Esophagus (tissue), 2 donors: Measurements from ENCODE around the gene MAPK1. TPM values are rescaled to one million over a fixed set of nuclear protein-coding genes. Genes with fewer than 3 reads are reported as not detected.
"Not testable (repeated sequence)": the region's sequence is repeated elsewhere in the genome, so short reads cannot be mapped to it uniquely, and the experiment has no call there.

Experiments
- H3K27ac ChIP-seq, 2 donors: one replicate each; pipeline ENCODE4 v1.5.1; 2013; ENCODE audit warnings: low read depth in 2 of 2, mild to moderate bottlenecking in 2 of 2, inconsistent platforms in 1 of 2, low read length in 1 of 2, moderate library complexity in 1 of 2
- H3K27me3 ChIP-seq, 2 donors: one replicate each; pipeline ENCODE4 v1.6.1; 2013; ENCODE audit warnings: low read length in 2 of 2, control low read depth in 1 of 2, mild to moderate bottlenecking in 1 of 2; ENCODE audit not compliant: insufficient read depth in 2 of 2, control insufficient read depth in 1 of 2
- H3K36me3 ChIP-seq, 2 donors: one replicate each; pipeline ENCODE4 v1.6.1; 2013; ENCODE audit warnings: low read length in 1 of 2; ENCODE audit not compliant: control insufficient read depth in 2 of 2, insufficient read depth in 2 of 2
- H3K4me1 ChIP-seq, 2 donors: one replicate each; pipeline ENCODE4 v1.6.1; 2013; ENCODE audit warnings: low read length in 1 of 2; ENCODE audit not compliant: control insufficient read depth in 2 of 2, insufficient read depth in 2 of 2
- H3K4me3 ChIP-seq, 2 donors: one replicate each; pipeline ENCODE4 v1.5.1; 2013; ENCODE audit warnings: low read length in 2 of 2, mild to moderate bottlenecking in 2 of 2, low read depth in 1 of 2, moderate library complexity in 1 of 2
- H3K9me3 ChIP-seq, 2 donors: one replicate each; pipeline ENCODE4 v1.6.1; 2013; ENCODE audit warnings: mild to moderate bottlenecking in 2 of 2, low read depth in 1 of 2, low read length in 1 of 2, moderate library complexity in 1 of 2; ENCODE audit not compliant: control insufficient read depth in 2 of 2, insufficient read depth in 1 of 2
- WGBS, 2 donors: extraction: QIAGEN DNeasy Blood & Tissue Kit; methylation state at CpG; one replicate each; pipeline ENCODE4 v1.1.7; 2013; 5-methylcytosine and 5-hydroxymethylcytosine counted together
- polyA plus RNA-seq, 2 donors: library from polyadenylated mRNA; stranded (reverse); fragments of 200-250 nt; gene quantifications; one replicate each; pipeline ENCODE4 v1.2.3, GENCODE V29; 2013
- donor health status: healthy with polysubstance abuse.
- donor health status: Bipolar disorder and iron deficiency.

The MAPK1 gene
- polyA plus RNA-seq, 2 donors, result 10.0 to 17.4 TPM

DNA sequence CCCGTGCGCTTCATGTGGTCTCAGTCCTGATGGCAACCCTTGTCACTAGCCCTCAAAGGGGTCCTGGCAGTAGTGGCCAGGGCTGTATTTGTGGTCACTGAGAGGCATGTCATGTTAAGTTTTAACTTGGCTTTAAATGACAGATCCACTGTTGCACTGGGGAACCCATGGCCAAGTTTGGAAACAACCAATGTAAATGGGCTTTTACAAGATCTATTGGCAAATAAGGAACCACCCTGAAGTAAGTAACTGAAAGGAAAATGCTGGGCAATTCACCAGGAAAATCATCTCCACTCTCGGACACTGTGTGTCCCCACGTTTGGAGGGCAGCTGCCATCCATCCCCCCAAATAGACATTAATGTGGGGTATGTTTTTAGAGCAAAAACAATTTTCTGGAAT lies 140.3 kb downstream of the MAPK1 start:
- H3K9me3 ChIP-seq, result no peaks in the 10 kb centered on the region
- H3K27me3 ChIP-seq, result no peaks in the 10 kb centered on the region
- WGBS, 2 donors, result 89% methylated on average over 4 of the region's 4 CpGs
- no peak overlapping the region for H3K4me3 ChIP-seq
- H3K27ac ChIP-seq, result no peak overlapping the region
- H3K36me3 ChIP-seq, result no peaks in the 10 kb centered on the region
- no peaks in the 10 kb centered on the region for H3K4me1 ChIP-seq

DNA sequence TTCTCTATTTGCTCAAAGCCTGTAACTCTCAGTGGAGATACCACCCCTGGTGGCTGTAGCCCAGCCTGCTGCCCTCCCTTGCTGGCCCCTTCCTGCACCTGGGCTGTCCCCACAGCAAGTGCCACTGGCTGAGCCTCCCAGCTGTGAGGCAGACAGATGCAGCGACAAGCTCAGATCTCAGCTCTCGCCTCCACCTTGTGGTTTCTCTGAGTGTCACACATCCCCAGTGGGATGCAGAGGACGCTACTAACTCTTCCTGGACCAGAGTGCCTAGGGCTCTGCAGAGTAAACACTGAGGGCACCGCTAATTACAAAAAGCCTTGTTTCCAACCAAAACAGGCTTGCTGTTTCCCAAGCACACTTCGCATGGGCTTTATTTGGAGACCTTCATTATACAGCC lies 140.8 kb downstream of the MAPK1 start:
- no peaks in the 10 kb centered on the region for H3K4me1 ChIP-seq
- no peaks in the 10 kb centered on the region for H3K36me3 ChIP-seq
- WGBS, 2 donors, result 50 to 59% methylated on average over 5 of the region's 5 CpGs
- H3K27ac ChIP-seq, result no peak overlapping the region
- H3K9me3 ChIP-seq, result no peaks in the 10 kb centered on the region
- no peaks in the 10 kb centered on the region for H3K27me3 ChIP-seq
- no peak overlapping the region for H3K4me3 ChIP-seq

- H3K4me3 ChIP-seq, result no peak overlapping the region
- no peaks in the 10 kb centered on the region for H3K4me1 ChIP-seq
- WGBS, 2 donors, result 84 to 92% methylated on average over 19 of the region's 19 CpGs
- H3K36me3 ChIP-seq, result no peaks in the 10 kb centered on the region
- H3K9me3 ChIP-seq, result no peaks in the 10 kb centered on the region
- no peak overlapping the region for H3K27ac ChIP-seq
- no peaks in the 10 kb centered on the region for H3K27me3 ChIP-seq
These were observed 141.3 kb downstream of the MAPK1 start for GRCh38 chr22:21725956-21726649.

DNA sequence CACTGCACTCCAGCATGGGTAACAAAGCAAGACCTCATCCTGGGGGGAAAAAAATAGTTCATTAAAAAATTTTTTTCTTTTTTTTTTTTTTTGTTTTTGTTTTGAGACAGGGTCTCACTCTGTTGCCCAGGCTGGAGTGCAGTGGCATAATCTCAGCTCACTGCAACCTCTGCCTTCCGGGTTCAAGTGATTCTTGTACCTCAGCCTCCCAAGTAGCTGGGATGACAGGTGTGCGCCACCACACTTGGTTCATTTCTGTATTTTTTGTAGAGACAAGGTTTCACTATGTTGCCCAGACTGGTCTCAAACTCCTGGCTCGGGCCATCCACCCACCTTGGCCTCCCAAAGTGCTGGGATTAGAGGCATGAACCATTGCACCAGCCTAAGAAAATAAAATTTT lies 142.9 kb downstream of the MAPK1 start:
- 96 to 98% methylated on average over 3 of the region's 3 CpGs for WGBS, 2 donors
- not testable (repeated sequence) for H3K4me3 ChIP-seq, H3K4me1 ChIP-seq, H3K9me3 ChIP-seq, H3K36me3 ChIP-seq, H3K27ac ChIP-seq, H3K27me3 ChIP-seq

DNA sequence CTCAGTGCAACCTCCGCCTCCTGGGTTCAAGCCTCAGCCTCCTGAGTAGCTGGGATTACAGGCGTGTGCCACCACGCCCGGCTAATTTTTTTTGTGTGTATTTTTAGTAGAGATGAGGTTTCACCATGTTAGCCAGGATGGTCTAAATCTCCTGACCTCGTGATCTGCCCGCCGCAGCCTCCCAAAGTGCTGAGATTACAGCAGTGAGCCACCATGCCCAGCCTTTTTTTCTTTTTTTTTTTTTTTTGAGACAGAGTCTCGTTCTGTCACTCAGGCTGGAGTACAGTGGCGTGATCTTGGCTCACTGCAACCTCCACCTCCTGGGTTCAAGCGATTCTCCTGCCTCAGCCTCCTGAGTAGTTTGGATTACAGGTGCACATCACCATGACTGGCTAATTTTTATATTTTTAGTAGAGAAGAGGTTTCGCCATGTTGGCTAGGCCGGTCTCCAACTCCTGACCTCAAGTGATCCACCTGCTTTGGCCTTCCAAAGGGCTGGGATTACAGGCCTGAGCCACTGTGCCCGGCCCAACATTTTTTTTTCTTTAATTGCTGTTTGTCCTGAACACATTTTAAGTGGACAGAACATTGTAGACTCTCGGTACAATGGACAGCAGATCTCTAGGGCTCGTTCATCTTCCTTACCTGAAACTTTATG lies 146.1 kb downstream of the MAPK1 start:
- H3K27ac ChIP-seq, H3K4me1 ChIP-seq, H3K27me3 ChIP-seq, H3K4me3 ChIP-seq, H3K36me3 ChIP-seq, H3K9me3 ChIP-seq: not testable (repeated sequence)
- 96 to 97% methylated on average over 15 of the region's 15 CpGs for WGBS, 2 donors

DNA sequence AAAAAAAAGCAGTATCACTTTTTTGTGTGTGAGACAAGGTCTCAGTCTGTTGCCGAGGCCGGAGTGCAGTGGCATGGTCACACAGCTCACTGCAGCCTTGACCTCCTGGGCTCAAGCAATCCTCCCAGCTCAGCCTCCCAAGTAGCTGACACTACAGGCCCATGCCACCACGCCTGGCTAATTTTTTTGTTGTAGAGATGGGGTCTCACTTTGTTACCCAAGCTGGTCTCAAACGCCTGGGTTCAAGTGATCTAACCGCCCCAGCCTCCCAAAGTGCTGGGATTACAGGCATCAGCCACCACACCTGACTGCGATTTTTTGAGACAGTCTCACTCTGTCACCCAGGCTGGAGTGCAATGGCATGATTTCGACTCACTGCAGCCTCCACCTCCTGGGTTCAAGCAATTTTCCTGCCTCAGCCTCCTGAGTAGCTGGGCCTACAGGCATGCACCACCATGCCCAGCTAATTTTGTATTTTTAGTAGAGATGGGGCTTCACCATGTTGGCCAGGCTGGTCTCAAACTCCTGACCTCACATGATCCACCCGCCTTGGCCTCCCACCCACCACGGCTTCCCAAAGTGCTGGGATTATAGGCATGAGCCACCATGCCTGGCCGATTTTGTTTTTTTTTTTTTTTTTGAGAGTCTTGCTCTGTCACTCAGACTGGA lies 147.1 kb downstream of the MAPK1 start:
- not testable (repeated sequence) for H3K27ac ChIP-seq, H3K4me3 ChIP-seq, H3K36me3 ChIP-seq, H3K27me3 ChIP-seq, H3K4me1 ChIP-seq, H3K9me3 ChIP-seq
- WGBS, 2 donors, result 96 to 98% methylated on average over 10 of the region's 10 CpGs

DNA sequence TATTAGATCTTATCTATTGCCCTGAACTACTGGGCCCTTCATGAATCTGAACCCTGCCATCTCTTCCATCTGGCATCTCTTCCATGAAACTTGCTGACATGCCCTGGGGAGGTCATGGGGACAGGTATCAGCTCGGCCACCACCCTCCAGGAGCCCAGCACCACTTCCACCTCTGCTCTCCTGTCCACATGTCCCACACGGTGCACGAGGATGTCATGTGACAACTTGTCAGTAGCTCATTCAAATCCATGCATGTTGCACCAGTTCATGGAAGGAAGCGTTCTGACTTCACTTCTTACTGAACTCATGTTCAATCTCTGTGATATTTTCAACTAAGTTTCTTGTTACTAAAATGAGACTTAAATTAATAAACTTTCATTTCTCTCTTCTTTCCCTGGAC lies 148.4 kb downstream of the MAPK1 start:
- no peaks in the 10 kb centered on the region for H3K36me3 ChIP-seq
- no peak overlapping the region for H3K27ac ChIP-seq
- no peaks in the 10 kb centered on the region for H3K27me3 ChIP-seq
- H3K4me1 ChIP-seq, result no peaks in the 10 kb centered on the region
- WGBS, 2 donors, result 48 to 58% methylated on average over 4 of the region's 4 CpGs
- no peaks in the 10 kb centered on the region for H3K9me3 ChIP-seq
- no peak overlapping the region for H3K4me3 ChIP-seq

DNA sequence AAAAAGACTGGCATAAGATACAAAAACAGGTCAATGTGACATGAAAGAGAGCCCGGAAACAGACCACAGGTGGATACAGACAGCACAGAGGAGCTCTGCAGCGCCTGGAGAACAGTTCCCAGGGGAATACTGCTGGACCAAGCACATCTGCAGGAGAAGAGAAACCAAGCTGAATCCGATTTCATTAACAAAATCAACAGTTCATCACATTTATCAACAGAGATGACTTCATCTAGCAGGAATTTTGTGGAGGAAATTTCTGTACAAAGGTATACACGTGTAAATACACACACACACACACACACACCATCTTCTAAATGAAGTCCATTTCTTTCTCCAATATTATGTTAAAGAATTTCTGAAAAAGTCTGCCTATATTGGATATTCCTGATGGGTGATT lies 148.9 kb downstream of the MAPK1 start:
- Histone ChIP-seq H3K9me3 (no peaks in the 10 kb centered on the region), H3K4me1 (no peaks in the 10 kb centered on the region), H3K27me3 (no peaks in the 10 kb centered on the region), H3K27ac (no peak overlapping the region), H3K4me3 (no peak overlapping the region), H3K36me3 (no peaks in the 10 kb centered on the region)
- 67 to 68% methylated on average over 4 of the region's 4 CpGs for WGBS, 2 donors

DNA sequence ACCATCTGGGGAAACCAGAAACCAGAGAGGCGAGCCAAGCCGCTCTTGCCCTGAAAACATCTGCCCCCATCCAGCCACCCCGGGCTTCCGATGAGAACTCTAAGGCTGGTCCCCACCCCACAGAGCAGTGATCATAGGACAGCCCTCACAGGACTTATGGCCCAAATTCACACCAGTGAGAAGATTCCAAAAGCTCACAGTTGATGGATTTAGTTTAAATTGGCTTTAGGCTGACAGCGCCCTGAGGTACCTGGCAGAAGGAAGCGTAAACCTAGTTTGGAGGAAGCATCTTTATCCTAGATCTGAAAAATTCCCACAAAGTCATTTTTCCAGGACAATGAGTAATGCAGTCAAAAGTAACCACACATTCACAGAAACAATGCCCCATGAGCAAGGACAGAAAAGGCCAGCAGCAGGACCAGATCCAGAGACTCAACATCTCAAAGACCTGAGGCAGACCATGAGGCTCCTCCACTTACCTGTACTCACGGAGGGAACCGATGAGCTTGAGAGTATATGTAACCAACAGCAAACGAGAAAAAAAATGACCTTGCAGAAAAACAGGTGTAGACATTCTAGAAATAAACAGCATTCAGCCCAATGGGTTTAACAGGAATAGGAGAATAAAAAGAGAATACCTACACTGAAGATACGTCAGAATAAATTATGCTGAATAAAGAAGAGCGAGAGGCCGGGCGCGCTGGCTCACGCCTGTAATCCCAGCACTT lies 150.9 kb downstream of the MAPK1 start:
- 91 to 93% methylated on average over 11 to 14 of the region's 15 CpGs for WGBS, 2 donors
- H3K27ac ChIP-seq, H3K27me3 ChIP-seq, H3K4me3 ChIP-seq, H3K9me3 ChIP-seq, H3K36me3 ChIP-seq, H3K4me1 ChIP-seq: not testable (repeated sequence)
